GM12891 (cell line): ENCODE measurements around the gene STAT5A.

Experiments used
- POLR2A ChIP-seq: IDR thresholded peaks from 2 replicates; pipeline ENCODE4 v1.6.1; 2011; ENCODE audit warnings: low read depth, low read length, control low read depth
- TAF1 ChIP-seq: IDR thresholded peaks from 2 replicates; pipeline ENCODE4 v1.6.1; 2011; ENCODE audit warnings: low read depth, low read length, control low read depth

GRCh38 chr17:42345396-42346073 lies 57.2 kb downstream of the STAT5A start:
- TF ChIP-seq POLR2A (no peak), TAF1 (no peak)
